Gastrocnemius medialis (tissue), 4 donors: ENCODE results near the gene SEMA4F. TPM values are rescaled to one million over a fixed set of nuclear protein-coding genes. Genes with fewer than 3 reads are reported as not detected.

Source experiments
- ATAC-seq, 2 donors: fragments of 150-250 bp; one replicate each; pipeline ENCODE4 v1.9.1; 2016
- DNase-seq, 2 donors: peaks; one replicate each; pipeline ENCODE4 v3.0.0-alpha.2; 2019
- H3K27ac ChIP-seq, 4 donors: fragments of 200-600 bp; sonication (generic); 1 replicate in 1 of 4; 2 replicates in 3 of 4; pipeline ENCODE4 v1.5.1; 2016 to 2018; ENCODE audit warnings: mild to moderate bottlenecking in 2 of 4, moderate library complexity in 1 of 4
- H3K27me3 ChIP-seq, 3 donors: fragments of 200-600 bp; sonication (generic) in 2 of 3; 1 replicate in 1 of 3; 2 replicates in 2 of 3; pipeline versions ENCODE4 v1.5.1 to v1.6.0; 2016 to 2019; ENCODE audit warnings: mild to moderate bottlenecking in 1 of 3, moderate library complexity in 1 of 3
- H3K36me3 ChIP-seq, 2 donors: fragments of 200-600 bp; sonication (generic) in 1 of 2; one replicate each; pipeline ENCODE4 v1.5.1; 2017 to 2018
- H3K4me1 ChIP-seq, 2 donors: fragments of 200-600 bp; sonication (generic) in 1 of 2; one replicate each; pipeline ENCODE4 v1.5.1; 2016 to 2017; ENCODE audit warnings: mild to moderate bottlenecking in 2 of 2
- H3K4me3 ChIP-seq, 4 donors: fragments of 200-600 bp; sonication (generic) in 3 of 4; 1 replicate in 1 of 4; 2 replicates in 3 of 4; pipeline ENCODE4 v1.5.1; 2016 to 2019; ENCODE audit warnings: mild to moderate bottlenecking in 2 of 4
- H3K9me3 ChIP-seq, 3 donors: fragments of 200-600 bp; sonication (generic) in 2 of 3; 1 replicate in 1 of 3; 2 replicates in 2 of 3; pipeline ENCODE4 v1.5.1; 2016 to 2019
- POLR2A ChIP-seq, 2 donors: fragments of 450-650 bp; IDR thresholded peaks; one replicate each; pipeline ENCODE4 v1.6.1; 2017; ENCODE audit warnings: antibody characterized with exemption in 2 of 2, mild to moderate bottlenecking in 2 of 2, moderate library complexity in 2 of 2
- in situ Hi-C, 4 donors: fragments of 200-750 bp; cut with MboI; loops; one replicate each; pipeline versions ENCODE4 v1.15.0 to v1.8.0; 2017; ENCODE audit warnings: low sequenced_read_pairs in 4 of 4
- intact Hi-C: fragments of 100-400 bp; cut with DNase I; formaldehyde crosslinking; loops from one replicate; pipeline ENCODE4 v1.15.1; 2023; ENCODE audit warnings: low total_unique reads
- total RNA-seq, 4 donors: library from RNA; depleted of rRNA; stranded (reverse); fragments of >200 nt; gene quantifications; one replicate each; pipeline versions ENCODE4 v1.1.0 to v1.2.3, GENCODE V29; 2016
- TF ChIP-seq, protein P1 (sequence below), 5 experiments: fragments of 450-650 bp in 3 of 5; fragments of 200-600 bp in 2 of 5; sonication (generic) in 2 of 5; IDR thresholded peaks in 4 of 5; conservative IDR thresholded peaks in 1 of 5; 1 replicate in 4 of 5; 2 replicates in 1 of 5; pipeline ENCODE4 v1.5.1; 2016 to 2019; ENCODE audit warnings: antibody characterized with exemption in 5 of 5, mild to moderate bottlenecking in 3 of 5, moderate library complexity in 3 of 5

The SEMA4F gene
- total RNA-seq, 4 donors from 2014 or later: 0.97 to 1.6 (median 1.4) TPM

DNA sequence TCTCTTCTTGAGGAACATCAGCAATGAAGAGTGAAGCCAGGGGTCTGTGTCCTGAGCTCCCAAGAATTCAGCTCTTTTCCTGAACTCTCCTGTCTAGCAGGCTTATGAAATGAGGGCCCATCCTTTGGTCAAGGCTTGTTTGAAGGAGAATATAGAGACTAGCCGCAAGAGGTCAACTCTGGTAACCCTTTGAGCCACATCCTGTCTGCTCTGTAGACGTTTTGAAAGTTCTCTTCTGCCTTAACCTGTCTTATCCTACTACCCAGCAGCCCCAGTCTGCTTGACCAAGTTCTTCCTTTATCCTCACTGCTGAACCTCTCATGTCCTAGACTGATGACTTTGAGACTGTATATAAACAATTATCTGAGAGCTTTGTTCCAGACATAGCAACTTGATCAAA, 5.4 kb downstream of the SEMA4F start:
- in situ Hi-C loops (no loop called here), intact Hi-C loops (no loop called here)
- H3K4me3 ChIP-seq: no peak overlapping the region

DNA sequence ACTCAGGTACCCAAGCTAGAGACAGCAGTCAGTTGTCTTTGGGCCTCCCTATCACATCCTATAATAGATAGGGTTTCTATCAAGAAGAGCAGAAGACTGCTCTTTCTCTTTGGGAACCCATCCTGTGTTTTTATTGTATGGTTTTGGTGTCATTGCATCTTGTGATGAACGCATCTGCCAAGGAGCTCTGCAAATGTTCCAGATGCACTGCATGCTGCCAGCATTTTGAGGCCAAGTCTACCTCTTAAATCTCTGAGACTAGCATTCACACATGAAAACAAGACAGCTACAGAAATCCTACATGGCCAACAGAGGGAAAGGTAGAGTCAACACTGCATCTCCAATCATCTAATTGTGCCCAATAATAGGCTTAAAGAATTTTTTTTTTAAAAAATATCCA, 14.0 kb downstream of the SEMA4F start:
- TF ChIP-seq POLR2A (IDR thresholded peaks at IDR 0.05): no peak
- TF ChIP-seq, protein P1, sequence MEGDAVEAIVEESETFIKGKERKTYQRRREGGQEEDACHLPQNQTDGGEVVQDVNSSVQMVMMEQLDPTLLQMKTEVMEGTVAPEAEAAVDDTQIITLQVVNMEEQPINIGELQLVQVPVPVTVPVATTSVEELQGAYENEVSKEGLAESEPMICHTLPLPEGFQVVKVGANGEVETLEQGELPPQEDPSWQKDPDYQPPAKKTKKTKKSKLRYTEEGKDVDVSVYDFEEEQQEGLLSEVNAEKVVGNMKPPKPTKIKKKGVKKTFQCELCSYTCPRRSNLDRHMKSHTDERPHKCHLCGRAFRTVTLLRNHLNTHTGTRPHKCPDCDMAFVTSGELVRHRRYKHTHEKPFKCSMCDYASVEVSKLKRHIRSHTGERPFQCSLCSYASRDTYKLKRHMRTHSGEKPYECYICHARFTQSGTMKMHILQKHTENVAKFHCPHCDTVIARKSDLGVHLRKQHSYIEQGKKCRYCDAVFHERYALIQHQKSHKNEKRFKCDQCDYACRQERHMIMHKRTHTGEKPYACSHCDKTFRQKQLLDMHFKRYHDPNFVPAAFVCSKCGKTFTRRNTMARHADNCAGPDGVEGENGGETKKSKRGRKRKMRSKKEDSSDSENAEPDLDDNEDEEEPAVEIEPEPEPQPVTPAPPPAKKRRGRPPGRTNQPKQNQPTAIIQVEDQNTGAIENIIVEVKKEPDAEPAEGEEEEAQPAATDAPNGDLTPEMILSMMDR (IDR thresholded peaks at IDR 0.05 in 4 of 5, conservative IDR thresholded peaks at IDR 0.05 in 1 of 5): no peak
- no peaks in the 10 kb centered on the region for H3K36me3 ChIP-seq
- in situ Hi-C loops: no loop called here

More for the DNA sequence above, 5.4 kb downstream of the SEMA4F start:
- TF ChIP-seq, protein P1 (IDR thresholded peaks at IDR 0.05 in 4 of 5, conservative IDR thresholded peaks at IDR 0.05 in 1 of 5): no peak
- no peak for TF ChIP-seq POLR2A (IDR thresholded peaks at IDR 0.05)
- H3K27me3 ChIP-seq: no peaks in the 10 kb centered on the region
- no peak overlapping the region for H3K27ac ChIP-seq
- H3K4me1 ChIP-seq: peaks cover 6 to 8% of the 10 kb centered on the region in 2 donors
- H3K9me3 ChIP-seq: no peaks in the 10 kb centered on the region
- H3K36me3 ChIP-seq: no peaks in the 10 kb centered on the region
- no peak for ATAC-seq
- DNase-seq: no peak

DNA sequence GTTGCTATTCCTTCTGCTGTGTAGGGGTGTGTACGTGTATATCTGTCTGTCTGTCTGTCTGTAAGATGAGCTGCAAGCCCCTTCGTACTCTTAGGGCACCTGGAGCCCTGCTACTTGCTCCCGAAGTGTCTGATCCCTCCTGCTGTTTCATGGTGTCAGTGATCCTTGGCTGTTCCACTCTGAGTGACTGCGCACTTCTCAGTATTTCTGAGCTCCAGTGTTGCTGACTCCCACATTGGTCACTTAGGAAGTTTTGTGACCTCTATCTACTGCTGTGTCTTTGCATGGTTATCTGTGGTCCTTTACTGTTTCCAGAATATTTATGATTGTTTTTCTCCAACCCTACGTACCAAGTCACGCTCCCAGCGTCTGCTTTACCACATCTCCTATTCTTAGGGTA, 16.2 kb downstream of the SEMA4F start:
- in situ Hi-C loops (no loop called here), intact Hi-C loops (no loop called here)
- H3K27me3 ChIP-seq: no peaks in the 10 kb centered on the region
- H3K9me3 ChIP-seq: no peaks in the 10 kb centered on the region
- no peak overlapping the region for H3K4me3 ChIP-seq
- no peak for ATAC-seq
- peaks cover 0 to 2% of the 10 kb centered on the region in 2 donors for H3K36me3 ChIP-seq
- TF ChIP-seq, protein P1 (IDR thresholded peaks at IDR 0.05 in 4 of 5, conservative IDR thresholded peaks at IDR 0.05 in 1 of 5): no peak
- TF ChIP-seq POLR2A (IDR thresholded peaks at IDR 0.05): no peak
- H3K4me1 ChIP-seq: no peaks in the 10 kb centered on the region
- no peak overlapping the region for H3K27ac ChIP-seq
- no peak for DNase-seq

More for the DNA sequence above, 14.0 kb downstream of the SEMA4F start:
- DNase-seq (no peak), ATAC-seq (no peak)
- intact Hi-C loops: no loop called here
- no peaks in the 10 kb centered on the region for H3K9me3 ChIP-seq
- no peak overlapping the region for H3K4me3 ChIP-seq
- H3K27ac ChIP-seq: no peak overlapping the region
- H3K4me1 ChIP-seq: no peaks in the 10 kb centered on the region
- no peaks in the 10 kb centered on the region for H3K27me3 ChIP-seq

DNA sequence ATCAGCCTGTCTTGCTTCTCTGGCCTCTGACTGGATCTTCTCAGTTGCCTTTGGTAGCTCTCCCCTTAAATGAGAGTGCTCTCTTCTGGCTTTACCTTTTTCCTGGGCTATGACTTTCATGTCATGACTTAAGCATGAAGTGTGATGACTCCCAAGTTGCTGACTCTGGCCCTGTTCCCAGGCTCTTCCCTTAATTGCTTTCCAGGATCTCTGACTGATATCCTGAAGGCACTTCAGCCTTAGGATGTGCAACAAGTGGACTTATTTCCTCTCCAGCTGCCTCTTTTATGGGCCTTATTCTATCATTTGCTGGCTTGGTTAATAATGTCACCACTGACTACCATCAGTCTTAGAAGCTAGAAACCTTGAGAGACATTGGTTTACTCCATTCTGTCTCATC, 17.4 kb downstream of the SEMA4F start:
- ATAC-seq: no peak
- in situ Hi-C loops: no loop called here
- Histone ChIP-seq H3K27ac (no peak overlapping the region), H3K27me3 (no peaks in the 10 kb centered on the region), H3K9me3 (no peaks in the 10 kb centered on the region), H3K4me1 (no peaks in the 10 kb centered on the region), H3K36me3 (peaks cover 0 to 7% of the 10 kb centered on the region in 2 donors), H3K4me3 (no peak overlapping the region)
- intact Hi-C loops: no loop called here
- no peak for DNase-seq
- TF ChIP-seq, protein P1 (IDR thresholded peaks at IDR 0.05 in 4 of 5, conservative IDR thresholded peaks at IDR 0.05 in 1 of 5): no peak
- TF ChIP-seq POLR2A (IDR thresholded peaks at IDR 0.05): no peak
